Measurements from ENCODE around the gene TOR4A. TPM values are rescaled to one million over a fixed set of nuclear protein-coding genes. Genes with fewer than 3 reads are reported as not detected.
"Not testable (repeated sequence)": the region's sequence is repeated elsewhere in the genome, so short reads cannot be mapped to it uniquely, and the experiment has no call there.

Gene TOR4A
- total and polyA plus RNA-seq, 4 donors = 1.3 to 3.5 (median 2.3) TPM

- no peaks in the 10 kb centered on the region for H3K9me3 ChIP-seq (ENCODE audit: control insufficient read depth, insufficient read depth, low read length)
- WGBS (ENCODE audit: insufficient coverage) = 81% methylated on average over 33 of the region's 35 CpGs
- peaks cover 28% of the 10 kb centered on the region for H3K36me3 ChIP-seq (ENCODE audit: control insufficient read depth, insufficient read depth, low read length)
- no peaks in the 10 kb centered on the region for H3K27me3 ChIP-seq (ENCODE audit: control insufficient read depth, insufficient read depth, low read length)
- no peak overlapping the region for H3K4me3 ChIP-seq (ENCODE audit: low read depth, low read length)
- no peak for DNase-seq (ENCODE audit: low read depth in 4 of 6, low spot score in 6 of 6)
- peaks cover 26% of the 10 kb centered on the region for H3K4me1 ChIP-seq (ENCODE audit: control insufficient read depth, insufficient read depth, low read length)
- H3K27ac ChIP-seq (ENCODE audit: low read depth, low read length) = no peak overlapping the region
These were observed 24.7 kb upstream of the TOR4A start for GRCh38 chr9:137252555-137253506.

- H3K4me1 ChIP-seq (ENCODE audit: control insufficient read depth, insufficient read depth, low read length) = peaks cover 26% of the 10 kb centered on the region
- H3K4me3 ChIP-seq (ENCODE audit: low read depth, low read length) = peak overlapping the region; percentile 80
- H3K36me3 ChIP-seq (ENCODE audit: control insufficient read depth, insufficient read depth, low read length) = peaks cover 37% of the 10 kb centered on the region
- DNase-seq (ENCODE audit: low read depth in 4 of 6, low spot score in 6 of 6) = peak in 1 of 6 donors; percentile 12
- no peaks in the 10 kb centered on the region for H3K9me3 ChIP-seq (ENCODE audit: control insufficient read depth, insufficient read depth, low read length)
- 43% methylated on average over 21 of the region's 21 CpGs for WGBS (ENCODE audit: insufficient coverage)
- H3K27ac ChIP-seq (ENCODE audit: low read depth, low read length) = no peak overlapping the region
- no peaks in the 10 kb centered on the region for H3K27me3 ChIP-seq (ENCODE audit: control insufficient read depth, insufficient read depth, low read length)
These were observed 23.6 kb upstream of the TOR4A start for GRCh38 chr9:137253717-137254623.

DNA sequence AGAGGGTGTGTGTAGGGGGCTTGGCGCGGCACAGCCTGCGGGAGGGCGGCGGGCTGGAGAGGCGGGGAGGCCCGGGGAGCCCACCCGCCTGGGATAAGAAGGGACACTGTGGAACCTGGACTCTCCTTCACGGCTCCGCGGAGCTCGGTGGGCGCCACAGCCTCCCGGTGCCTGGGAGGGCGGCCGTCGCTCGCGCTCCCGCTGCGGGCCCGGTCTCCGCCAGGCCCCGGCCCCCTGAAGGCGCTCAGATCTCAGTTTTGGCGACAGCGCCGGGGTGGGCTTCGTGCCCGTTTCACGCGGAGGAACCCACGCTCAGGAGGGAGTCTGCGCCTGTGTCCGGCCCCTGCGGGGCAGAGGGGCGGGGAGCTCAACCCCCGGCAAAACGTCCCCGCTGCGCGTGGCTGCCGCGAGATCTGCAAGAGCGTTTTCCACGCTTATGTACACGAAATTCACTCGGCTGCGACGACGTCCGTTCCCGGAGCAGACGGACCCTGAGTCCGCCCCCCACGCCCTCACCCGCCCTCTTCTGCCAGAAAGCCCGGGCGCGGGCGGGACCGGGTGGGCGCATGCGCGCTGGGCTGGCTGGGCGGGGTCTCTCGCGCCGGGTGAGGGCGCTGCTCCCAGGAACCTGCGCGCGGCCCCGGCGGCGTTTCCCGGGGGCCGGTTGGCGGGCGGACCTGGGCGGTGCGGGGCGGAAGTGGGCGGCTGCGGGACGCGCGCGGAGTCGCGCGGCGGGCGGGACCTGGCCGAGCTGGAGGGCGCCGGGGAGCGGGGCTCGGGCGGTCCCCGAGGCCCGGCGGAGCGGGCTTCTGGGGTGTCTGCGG is 22.7 kb upstream of the TOR4A start, which contains the start of gene NELFB:
TSS of gene NELFB (plus strand) at position 704 of the 824 bp plus-strand sequence.
- no peaks in the 10 kb centered on the region for H3K27me3 ChIP-seq (ENCODE audit: control insufficient read depth, insufficient read depth, low read length)
- H3K9me3 ChIP-seq (ENCODE audit: control insufficient read depth, insufficient read depth, low read length) = no peaks in the 10 kb centered on the region
- peak within 1 kb of the TSS; percentile 80 for H3K4me3 ChIP-seq (ENCODE audit: low read depth, low read length)
- DNase-seq (ENCODE audit: low read depth in 4 of 6, low spot score in 6 of 6) = peak; percentile 80 to 97 (median 90)
- H3K36me3 ChIP-seq (ENCODE audit: control insufficient read depth, insufficient read depth, low read length) = peaks cover 42% of the 10 kb centered on the region
- WGBS (ENCODE audit: insufficient coverage) = under 1% methylated on average over 105 of the region's 105 CpGs
- peaks cover 26% of the 10 kb centered on the region for H3K4me1 ChIP-seq (ENCODE audit: control insufficient read depth, insufficient read depth, low read length)
- peak within 1 kb of the TSS; percentile 60 for H3K27ac ChIP-seq (ENCODE audit: low read depth, low read length)

GRCh38 chr9:137255448-137256114 is 21.9 kb upstream of the TOR4A start:
- H3K9me3 ChIP-seq (ENCODE audit: control insufficient read depth, insufficient read depth, low read length) = no peaks in the 10 kb centered on the region
- 4% methylated on average over 51 of the region's 51 CpGs for WGBS (ENCODE audit: insufficient coverage)
- H3K27me3 ChIP-seq (ENCODE audit: control insufficient read depth, insufficient read depth, low read length) = no peaks in the 10 kb centered on the region
- H3K36me3 ChIP-seq (ENCODE audit: control insufficient read depth, insufficient read depth, low read length) = peaks cover 42% of the 10 kb centered on the region
- peaks cover 26% of the 10 kb centered on the region for H3K4me1 ChIP-seq (ENCODE audit: control insufficient read depth, insufficient read depth, low read length)
- no peak overlapping the region for H3K27ac ChIP-seq (ENCODE audit: low read depth, low read length)
- no peak for DNase-seq (ENCODE audit: low read depth in 4 of 6, low spot score in 6 of 6)
- H3K4me3 ChIP-seq (ENCODE audit: low read depth, low read length) = peak overlapping the region; percentile 56

DNA sequence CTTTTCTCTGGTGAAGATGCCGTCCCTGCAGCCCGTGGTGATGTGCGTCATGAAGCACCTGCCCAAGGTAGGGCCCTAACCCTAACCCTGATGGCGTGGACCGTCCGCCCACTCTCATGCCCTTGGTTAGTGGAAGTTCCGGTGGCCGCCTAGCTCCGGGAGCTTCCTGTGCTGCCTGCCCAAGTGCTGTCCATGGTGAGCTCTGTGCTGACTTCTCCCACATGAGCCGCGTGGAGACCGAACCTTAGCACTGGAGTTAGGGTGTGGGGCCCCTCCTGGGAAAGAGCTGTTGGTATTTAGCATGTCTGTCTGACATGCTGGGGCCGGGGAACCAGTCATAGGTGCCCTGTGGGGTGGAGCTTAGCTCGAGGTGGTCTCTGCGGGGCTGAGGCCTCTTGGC is 21.2 kb upstream of the TOR4A start:
- H3K27ac ChIP-seq (ENCODE audit: low read depth, low read length) = no peak overlapping the region
- 93% methylated on average over 15 of the region's 15 CpGs for WGBS (ENCODE audit: insufficient coverage)
- no peak for DNase-seq (ENCODE audit: low read depth in 4 of 6, low spot score in 6 of 6)
- no peaks in the 10 kb centered on the region for H3K9me3 ChIP-seq (ENCODE audit: control insufficient read depth, insufficient read depth, low read length)
- peaks cover 26% of the 10 kb centered on the region for H3K4me1 ChIP-seq (ENCODE audit: control insufficient read depth, insufficient read depth, low read length)
- H3K4me3 ChIP-seq (ENCODE audit: low read depth, low read length) = peak overlapping the region; percentile 56
- H3K36me3 ChIP-seq (ENCODE audit: control insufficient read depth, insufficient read depth, low read length) = peaks cover 43% of the 10 kb centered on the region
- H3K27me3 ChIP-seq (ENCODE audit: control insufficient read depth, insufficient read depth, low read length) = no peaks in the 10 kb centered on the region

DNA sequence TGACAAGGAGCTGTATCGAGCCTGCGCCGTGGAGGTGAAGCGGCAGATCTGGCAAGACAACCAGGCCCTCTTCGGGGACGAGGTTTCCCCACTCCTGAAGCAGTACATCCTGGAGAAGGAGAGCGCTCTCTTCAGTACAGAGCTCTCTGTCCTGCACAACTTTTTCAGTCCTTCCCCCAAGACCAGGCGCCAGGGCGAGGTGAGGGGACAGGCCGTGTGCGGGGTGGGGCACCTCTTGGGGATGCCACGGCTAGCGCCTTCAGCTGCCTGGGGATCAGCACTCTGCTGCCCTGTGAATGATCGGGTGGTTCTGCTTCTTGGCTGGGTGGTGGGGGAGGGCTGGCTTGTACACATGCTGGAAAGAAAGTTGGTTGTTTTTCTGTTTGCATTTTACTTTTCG is 20.7 kb upstream of the TOR4A start:
- no peak overlapping the region for H3K4me3 ChIP-seq (ENCODE audit: low read depth, low read length)
- WGBS (ENCODE audit: insufficient coverage) = 93% methylated on average over 13 of the region's 15 CpGs

DNA sequence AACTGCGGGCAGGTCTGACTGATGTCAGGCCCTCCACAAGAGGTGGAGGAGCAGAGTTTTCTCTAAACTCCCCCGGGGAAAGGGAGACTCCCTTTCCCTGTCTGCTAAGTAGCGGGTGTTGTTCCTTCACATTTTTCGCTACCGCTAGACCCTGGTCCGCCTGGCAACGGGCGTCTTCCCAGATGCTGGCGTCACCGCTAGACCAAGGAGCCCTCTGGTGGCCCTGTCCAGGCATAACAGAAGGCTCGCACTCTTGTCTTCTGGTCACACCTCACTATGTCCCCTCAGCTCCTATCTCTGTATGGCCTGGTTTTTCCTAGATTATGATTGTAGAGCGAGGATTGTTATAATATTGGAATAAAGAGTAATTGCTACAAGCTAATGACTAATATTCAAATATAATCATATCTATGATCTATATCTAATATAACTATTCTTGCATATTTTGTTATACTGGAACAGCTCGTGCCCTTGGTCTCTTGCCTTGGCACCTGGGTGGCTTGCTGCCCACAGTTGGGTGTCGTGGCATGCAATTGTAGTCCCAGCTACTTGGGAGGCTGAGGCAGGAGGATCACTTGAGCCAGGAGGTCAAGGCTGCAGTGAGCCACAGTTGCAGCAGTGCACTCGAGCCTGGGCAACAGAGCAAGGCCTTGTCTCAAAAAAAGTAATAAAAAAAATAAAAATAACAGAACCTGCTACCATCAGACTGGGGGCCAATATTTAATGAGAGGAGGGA is 15.2 kb upstream of the TOR4A start:
- H3K4me3 ChIP-seq (ENCODE audit: low read depth, low read length); H3K9me3 ChIP-seq (ENCODE audit: control insufficient read depth, insufficient read depth, low read length); H3K27ac ChIP-seq (ENCODE audit: low read depth, low read length); H3K4me1 ChIP-seq (ENCODE audit: control insufficient read depth, insufficient read depth, low read length); H3K27me3 ChIP-seq (ENCODE audit: control insufficient read depth, insufficient read depth, low read length): not testable (repeated sequence)
- DNase-seq (ENCODE audit: low read depth in 4 of 6, low spot score in 6 of 6) = peak in 1 of 6 donors; percentile 50
- WGBS (ENCODE audit: insufficient coverage) = 89% methylated on average over 2 of the region's 15 CpGs
- peaks cover 70% of the 10 kb centered on the region for H3K36me3 ChIP-seq (ENCODE audit: control insufficient read depth, insufficient read depth, low read length)

More for the DNA sequence above, 20.7 kb upstream of the TOR4A start:
- H3K4me1 ChIP-seq (ENCODE audit: control insufficient read depth, insufficient read depth, low read length) = peaks cover 30% of the 10 kb centered on the region
- H3K36me3 ChIP-seq (ENCODE audit: control insufficient read depth, insufficient read depth, low read length) = peaks cover 48% of the 10 kb centered on the region
- H3K9me3 ChIP-seq (ENCODE audit: control insufficient read depth, insufficient read depth, low read length) = no peaks in the 10 kb centered on the region
- no peak for DNase-seq (ENCODE audit: low read depth in 4 of 6, low spot score in 6 of 6)
- no peaks in the 10 kb centered on the region for H3K27me3 ChIP-seq (ENCODE audit: control insufficient read depth, insufficient read depth, low read length)
- H3K27ac ChIP-seq (ENCODE audit: low read depth, low read length) = no peak overlapping the region

GRCh38 chr9:137262909-137263285 is 14.6 kb upstream of the TOR4A start:
- H3K36me3 ChIP-seq (ENCODE audit: control insufficient read depth, insufficient read depth, low read length) = peaks cover 72% of the 10 kb centered on the region
- no peak for DNase-seq (ENCODE audit: low read depth in 4 of 6, low spot score in 6 of 6)
- H3K9me3 ChIP-seq (ENCODE audit: control insufficient read depth, insufficient read depth, low read length) = no peaks in the 10 kb centered on the region
- H3K27me3 ChIP-seq (ENCODE audit: control insufficient read depth, insufficient read depth, low read length) = no peaks in the 10 kb centered on the region
- 94% methylated on average over 23 of the region's 24 CpGs for WGBS (ENCODE audit: insufficient coverage)
- H3K4me1 ChIP-seq (ENCODE audit: control insufficient read depth, insufficient read depth, low read length) = peaks cover 4% of the 10 kb centered on the region
- H3K4me3 ChIP-seq (ENCODE audit: low read depth, low read length) = no peak overlapping the region
- no peak overlapping the region for H3K27ac ChIP-seq (ENCODE audit: low read depth, low read length)
